CD14-positive monocyte (primary cell): ENCODE measurements around the gene ZNF429. TPM values are rescaled to one million over a fixed set of nuclear protein-coding genes. Genes with fewer than 3 reads are reported as not detected.

ENCODE experiments used
- DNase-seq, 3 donors: peaks; one replicate each; pipeline ENCODE4 v3.0.0-alpha.2; 2011 to 2022
- H2AFZ ChIP-seq: 2 replicates; pipeline ENCODE4 v1.6.0; 2012; ENCODE audit warnings: mild to moderate bottlenecking, low read depth, low read length, inconsistent platforms; ENCODE audit not compliant: insufficient read depth, poor library complexity, severe bottlenecking
- H3K27ac ChIP-seq, 2 donors: 1 replicate in 1 of 2; 2 replicates in 1 of 2; pipeline ENCODE4 v1.5.1; 2012 to 2013; ENCODE audit warnings: low read length in 2 of 2, control low read depth in 1 of 2, inconsistent platforms in 1 of 2, low read depth in 1 of 2, mild to moderate bottlenecking in 1 of 2
- H3K27me3 ChIP-seq, 2 donors: one replicate each; pipeline versions ENCODE4 v1.6.0 to v1.6.1; 2011 to 2013; ENCODE audit warnings: low read length in 2 of 2; ENCODE audit not compliant: control insufficient read depth in 2 of 2, insufficient read depth in 2 of 2
- H3K36me3 ChIP-seq, 2 donors: replicated peaks in 1 of 2; 1 replicate in 1 of 2; 2 replicates in 1 of 2; pipeline versions ENCODE4 v1.5.1 to v1.6.1; 2012 to 2013; ENCODE audit warnings: low read length in 2 of 2, control low read depth in 1 of 2, inconsistent platforms in 1 of 2, mild to moderate bottlenecking in 1 of 2; ENCODE audit not compliant: insufficient read depth in 2 of 2, control insufficient read depth in 1 of 2
- H3K4me1 ChIP-seq, 2 donors: 1 replicate in 1 of 2; 2 replicates in 1 of 2; pipeline versions ENCODE4 v1.5.1 to v1.6.1; 2012 to 2013; ENCODE audit warnings: low read length in 2 of 2, control low read depth in 1 of 2, inconsistent platforms in 1 of 2, mild to moderate bottlenecking in 1 of 2, moderate library complexity in 1 of 2; ENCODE audit not compliant: insufficient read depth in 2 of 2, control insufficient read depth in 1 of 2
- H3K4me2 ChIP-seq: replicated peaks from 2 replicates; pipeline ENCODE3; 2012; ENCODE audit warnings: low read length, moderate library complexity, mild to moderate bottlenecking; ENCODE audit not compliant: poor library complexity, severe bottlenecking; ENCODE audit errors: extremely low read depth
- H3K4me3 ChIP-seq, 3 experiments: fragments of 200-600 bp in 1 of 3; sonication (generic) in 1 of 3; replicated peaks in 1 of 3; 1 replicate in 2 of 3; 2 replicates in 1 of 3; pipeline ENCODE4 v1.5.1; 2011 to 2013; ENCODE audit warnings: low read length in 3 of 3, mild to moderate bottlenecking in 3 of 3, control low read depth in 2 of 3, low read depth in 2 of 3, inconsistent platforms in 1 of 3, moderate library complexity in 1 of 3
- H3K79me2 ChIP-seq: 2 replicates; pipeline ENCODE4 v1.6.0; 2012; ENCODE audit warnings: mild to moderate bottlenecking, control low read depth, inconsistent platforms, low read length, moderate library complexity; ENCODE audit not compliant: insufficient read depth
- H3K9ac ChIP-seq: 2 replicates; pipeline ENCODE4 v1.6.0; 2017; ENCODE audit warnings: low read length, mild to moderate bottlenecking; ENCODE audit not compliant: insufficient read depth, poor library complexity, severe bottlenecking
- H3K9me3 ChIP-seq, 2 donors: replicated peaks in 1 of 2; 1 replicate in 1 of 2; 2 replicates in 1 of 2; pipeline versions ENCODE4 v1.5.1 to v1.6.1; 2012 to 2013; ENCODE audit warnings: low read length in 2 of 2, control low read depth in 1 of 2; ENCODE audit not compliant: control insufficient read depth in 1 of 2, insufficient read depth in 1 of 2
- H4K20me1 ChIP-seq: 2 replicates; pipeline ENCODE4 v1.6.0; 2012; ENCODE audit warnings: mild to moderate bottlenecking, low read length, control low read depth, moderate library complexity; ENCODE audit not compliant: insufficient read depth
- H3K27ac Mint-ChIP-seq, 7 donors: one replicate each; pipeline ENCODE4 v1.8.0; 2020; ENCODE audit warnings: mild to moderate bottlenecking in 7 of 7, mixed read lengths in 7 of 7, moderate library complexity in 6 of 7, inconsistent platforms in 2 of 7
- H3K27me3 Mint-ChIP-seq, 3 donors: one replicate each; pipeline ENCODE4 v1.8.0; 2021 to 2022; ENCODE audit warnings: low read depth in 3 of 3, mild to moderate bottlenecking in 3 of 3, mixed read lengths in 3 of 3, moderate library complexity in 3 of 3, inconsistent platforms in 1 of 3
- H3K36me3 Mint-ChIP-seq, 2 donors: one replicate each; pipeline ENCODE4 v1.8.0; 2020; ENCODE audit warnings: mixed read lengths in 2 of 2, inconsistent platforms in 1 of 2, mild to moderate bottlenecking in 1 of 2
- H3K4me1 Mint-ChIP-seq: one replicate; pipeline ENCODE4 v1.8.0; 2020; ENCODE audit warnings: mild to moderate bottlenecking, mixed read lengths
- H3K4me3 Mint-ChIP-seq, 2 donors: one replicate each; pipeline ENCODE4 v1.8.0; 2020; ENCODE audit warnings: mild to moderate bottlenecking in 2 of 2, mixed read lengths in 2 of 2, moderate library complexity in 1 of 2
- H3K9me3 Mint-ChIP-seq, 7 donors: one replicate each; pipeline ENCODE4 v1.8.0; 2020 to 2022; ENCODE audit warnings: mixed read lengths in 7 of 7, mild to moderate bottlenecking in 6 of 7, moderate library complexity in 6 of 7, inconsistent platforms in 2 of 7
- CTCF ChIP-seq: fragments of 200-600 bp; IDR thresholded peaks from one replicate; pipeline ENCODE4 v1.8.0; 2022; ENCODE audit warnings: antibody characterized with exemption, mild to moderate bottlenecking
- WGBS: methylation state at CpG from one replicate; pipeline ENCODE4 v1.1.5; 2013; ENCODE audit warnings: missing lambda C conversion rate; ENCODE audit not compliant: insufficient coverage; 5-methylcytosine and 5-hydroxymethylcytosine counted together
- intact Hi-C, 2 donors: fragments of 100-400 bp; cut with micrococcal nuclease; formaldehyde crosslinking; loops; one replicate each; pipeline versions ENCODE4 v1.15.0 to v1.15.1; 2023
- polyA plus RNA-seq, 3 donors: library from polyadenylated mRNA; depleted of rRNA in 1 of 3; unstranded in 2 of 3; stranded (reverse) in 1 of 3; fragments of 300-500 nt in 2 of 3; fragments of >200 nt in 1 of 3; fragmentation: Illumina TruSeq in 2 of 3; gene quantifications; 1 replicate in 2 of 3; 2 replicates in 1 of 3; pipeline ENCODE4 v1.2.3, GENCODE V29; 2012 to 2021

Gene ZNF429
- polyA plus RNA-seq, 3 donors, result 9.5 to 11.6 (median 11.1) TPM

- Histone ChIP-seq H2AFZ (peak overlapping the region; percentile 21), H3K27me3 (peaks cover 0 to 2% of the 10 kb centered on the region in 2 donors), H3K27ac (no peak overlapping the region), H4K20me1 (no peaks in the 10 kb centered on the region), H3K36me3 (no peaks in the 10 kb centered on the region), H3K4me3 (no peak overlapping the region), H3K4me2 (no peak overlapping the region), H3K9ac (no peak overlapping the region), H3K79me2 (no peaks in the 10 kb centered on the region), H3K4me1 (peaks cover 11 to 13% of the 10 kb centered on the region in 2 donors), H3K9me3 (peaks cover 0 to 6% of the 10 kb centered on the region in 2 donors)
- Mint-ChIP-seq H3K4me1 (peaks cover 10% of the 10 kb centered on the region), H3K9me3 (peaks cover 6 to 61% (median 22%) of the 10 kb centered on the region in 7 donors), H3K36me3 (no peaks in the 10 kb centered on the region), H3K27me3 (peaks cover 2 to 5% (median 4%) of the 10 kb centered on the region in 3 donors), H3K4me3 (no peak overlapping the region), H3K27ac (no peak overlapping the region)
- intact Hi-C loops, result no loop called here
- DNase-seq, result no peak
- WGBS, result 89% methylated on average over 5 of the region's 8 CpGs
- no peak for TF ChIP-seq CTCF
These were observed 38.8 kb upstream of the ZNF429 start for GRCh38 chr19:21466627-21467026.

DNA sequence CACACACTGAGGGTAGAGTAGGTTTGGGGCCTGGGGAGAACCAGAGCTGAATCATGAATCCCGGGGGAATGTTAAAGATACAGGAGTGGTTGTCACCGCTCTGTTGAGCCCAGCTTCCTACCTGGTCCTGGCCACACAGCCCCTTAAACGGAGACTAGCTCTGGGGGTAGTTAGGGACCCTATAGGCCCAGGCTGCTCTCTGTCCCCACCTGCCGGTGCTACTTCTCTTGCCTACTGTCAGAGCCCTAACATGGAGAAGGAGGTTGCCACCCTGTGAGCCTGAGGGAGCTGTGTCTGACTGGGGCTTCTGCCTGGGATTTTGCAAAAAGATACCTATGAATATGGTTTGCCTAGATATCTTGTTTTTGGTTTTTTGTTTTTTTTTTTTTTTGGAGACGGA is 36.6 kb upstream of the ZNF429 start:
- H3K4me1 Mint-ChIP-seq, result peaks cover 1% of the 10 kb centered on the region
- no peaks in the 10 kb centered on the region for H3K27me3 ChIP-seq
- H3K4me3 ChIP-seq, result no peak overlapping the region
- H3K27ac Mint-ChIP-seq, result no peak overlapping the region
- H3K4me2 ChIP-seq, result no peak overlapping the region
- H3K27ac ChIP-seq, result no peak overlapping the region
- H3K4me3 Mint-ChIP-seq, result no peak overlapping the region
- H4K20me1 ChIP-seq, result no peaks in the 10 kb centered on the region
- H3K79me2 ChIP-seq, result no peaks in the 10 kb centered on the region
- 96% methylated on average over 3 of the region's 5 CpGs for WGBS
- H2AFZ ChIP-seq, result no peak overlapping the region
- TF ChIP-seq CTCF, result no peak
- peaks cover 3% of the 10 kb centered on the region in 2 donors for H3K4me1 ChIP-seq
- H3K27me3 Mint-ChIP-seq, result peaks cover 0 to 4% (median 2%) of the 10 kb centered on the region in 3 donors
- DNase-seq, result no peak
- H3K36me3 Mint-ChIP-seq, result no peaks in the 10 kb centered on the region
- H3K9me3 ChIP-seq, result no peaks in the 10 kb centered on the region
- peaks cover 0 to 56% (median 14%) of the 10 kb centered on the region in 7 donors for H3K9me3 Mint-ChIP-seq
- no peak overlapping the region for H3K9ac ChIP-seq
- intact Hi-C loops, result no loop called here
- H3K36me3 ChIP-seq, result no peaks in the 10 kb centered on the region
